H9 (cell line): ENCODE results near the gene MLPH. TPM values are rescaled to one million over a fixed set of nuclear protein-coding genes. Genes with fewer than 3 reads are reported as not detected.

Experiments used
- DNase-seq: peaks from one replicate; pipeline ENCODE4 v3.0.0-alpha.2; 2017
- H2AFZ ChIP-seq: one replicate; pipeline ENCODE4 v1.6.1; 2013; ENCODE audit warnings: mild to moderate bottlenecking, low read length, control low read depth, moderate library complexity
- H2AK5ac ChIP-seq: 2 replicates; pipeline ENCODE4 v1.6.1; 2013; ENCODE audit warnings: low read length, control low read depth, mixed read lengths; ENCODE audit not compliant: insufficient read length
- H2BK120ac ChIP-seq: one replicate; pipeline ENCODE4 v1.6.1; 2013; ENCODE audit warnings: low read depth, mild to moderate bottlenecking, low read length, control low read depth, inconsistent platforms; ENCODE audit not compliant: poor library complexity, severe bottlenecking
- H2BK12ac ChIP-seq: 2 replicates; pipeline ENCODE4 v1.6.1; 2013; ENCODE audit warnings: low read length, control low read depth, mixed read lengths, low read depth; ENCODE audit not compliant: insufficient read length
- H2BK15ac ChIP-seq: 2 replicates; pipeline ENCODE4 v1.6.1; 2013; ENCODE audit warnings: low read depth, low read length, control low read depth
- H2BK20ac ChIP-seq: one replicate; pipeline ENCODE4 v1.6.1; 2013; ENCODE audit warnings: low read depth, mild to moderate bottlenecking, low read length, control low read depth, inconsistent platforms; ENCODE audit not compliant: poor library complexity, severe bottlenecking
- H2BK5ac ChIP-seq: 2 replicates; pipeline ENCODE4 v1.6.1; 2013; ENCODE audit warnings: low read length, control low read depth, mixed read lengths; ENCODE audit not compliant: insufficient read length
- H3K14ac ChIP-seq: 2 replicates; pipeline ENCODE4 v1.6.1; 2013; ENCODE audit warnings: low read length, control low read depth; ENCODE audit not compliant: insufficient read depth
- H3K18ac ChIP-seq: 2 replicates; pipeline ENCODE4 v1.6.1; 2013; ENCODE audit warnings: low read depth, mild to moderate bottlenecking, mixed read lengths, low read length, control low read depth; ENCODE audit not compliant: insufficient read length
- H3K23ac ChIP-seq: 2 replicates; pipeline ENCODE4 v1.6.1; 2013; ENCODE audit warnings: low read length, control low read depth, mixed read lengths, low read depth; ENCODE audit not compliant: insufficient read length
- H3K23me2 ChIP-seq: 2 replicates; pipeline ENCODE4 v1.6.1; 2013; ENCODE audit warnings: low read depth, mild to moderate bottlenecking, mixed read lengths, low read length, control low read depth; ENCODE audit not compliant: insufficient read length, poor library complexity, severe bottlenecking
- H3K27ac ChIP-seq: 2 replicates; pipeline ENCODE4 v1.5.1; 2013; ENCODE audit warnings: low read length, control low read depth, mixed read lengths, low read depth; ENCODE audit not compliant: insufficient read length
- H3K27me3 ChIP-seq: 2 replicates; pipeline ENCODE4 v1.6.1; 2013; ENCODE audit warnings: low read length, control low read depth, inconsistent platforms; ENCODE audit not compliant: insufficient read depth
- H3K4ac ChIP-seq: 2 replicates; pipeline ENCODE4 v1.6.1; 2013; ENCODE audit warnings: low read depth, mild to moderate bottlenecking, control low read depth, inconsistent platforms, low read length, moderate library complexity
- H3K4me1 ChIP-seq: 2 replicates; pipeline ENCODE4 v1.6.1; 2013; ENCODE audit warnings: low read length, control low read depth, inconsistent platforms; ENCODE audit not compliant: insufficient read depth
- H3K4me2 ChIP-seq: 2 replicates; pipeline ENCODE4 v1.6.1; 2013; ENCODE audit warnings: low read length, control low read depth, mixed read lengths; ENCODE audit not compliant: insufficient read length, insufficient read depth
- H3K56ac ChIP-seq: 2 replicates; pipeline ENCODE4 v1.6.1; 2013; ENCODE audit warnings: low read depth, mild to moderate bottlenecking, mixed read lengths, low read length, control low read depth; ENCODE audit not compliant: insufficient read length
- H3K79me1 ChIP-seq: 2 replicates; pipeline ENCODE4 v1.6.1; 2013; ENCODE audit warnings: low read depth, mild to moderate bottlenecking, moderate library complexity, low read length, control low read depth, inconsistent platforms; ENCODE audit not compliant: insufficient read depth, poor library complexity, severe bottlenecking
- H3K79me2 ChIP-seq: 2 replicates; pipeline ENCODE4 v1.6.1; 2013; ENCODE audit warnings: low read length, control low read depth, inconsistent platforms; ENCODE audit not compliant: insufficient read depth
- H3K9ac ChIP-seq: 2 replicates; pipeline ENCODE4 v1.6.1; 2013; ENCODE audit warnings: low read length, control low read depth, mixed read lengths; ENCODE audit not compliant: insufficient read length; ENCODE audit errors: extremely low read depth
- H3K9me3 ChIP-seq: one replicate; pipeline ENCODE4 v1.6.1; 2013; ENCODE audit warnings: low read depth, low read length, inconsistent platforms; ENCODE audit not compliant: control insufficient read depth
- H3T11ph ChIP-seq: one replicate; pipeline ENCODE4 v1.6.1; 2013; ENCODE audit warnings: mild to moderate bottlenecking, low read length, control low read depth, inconsistent platforms
- H4K20me1 ChIP-seq: one replicate; pipeline ENCODE4 v1.6.1; 2013; ENCODE audit not compliant: control insufficient read depth, insufficient read length, insufficient read depth
- H4K5ac ChIP-seq: 2 replicates; pipeline ENCODE4 v1.6.1; 2013; ENCODE audit warnings: low read depth, mild to moderate bottlenecking, mixed read lengths, low read length, control low read depth; ENCODE audit not compliant: insufficient read length
- H4K8ac ChIP-seq: replicated peaks from 2 replicates; pipeline ENCODE4 v1.6.1; 2013; ENCODE audit warnings: low read length, control low read depth, mixed read lengths, low read depth; ENCODE audit not compliant: insufficient read length
- H4K91ac ChIP-seq: 2 replicates; pipeline ENCODE4 v1.6.1; 2013; ENCODE audit warnings: low read depth, mild to moderate bottlenecking, moderate library complexity, mixed read lengths, low read length, control low read depth; ENCODE audit not compliant: insufficient read length
- H3K27ac Mint-ChIP-seq, 3 experiments: 2 replicates in 2 of 3; 3 replicates in 1 of 3; pipeline ENCODE4 v1.8.0; 2020 to 2021; ENCODE audit warnings: mixed read lengths in 3 of 3, mild to moderate bottlenecking in 1 of 3, moderate library complexity in 1 of 3
- H3K27me3 Mint-ChIP-seq: 2 replicates; pipeline ENCODE4 v1.8.0; 2021; ENCODE audit warnings: low read depth, mild to moderate bottlenecking, moderate library complexity, mixed read lengths
- H3K36me3 Mint-ChIP-seq, 3 experiments: 2 replicates in 2 of 3; 3 replicates in 1 of 3; pipeline ENCODE4 v1.8.0; 2020 to 2021; ENCODE audit warnings: low read depth in 3 of 3, mixed read lengths in 3 of 3; ENCODE audit not compliant: insufficient read depth in 1 of 3
- H3K4me1 Mint-ChIP-seq, 2 experiments: 2 replicates each; pipeline ENCODE4 v1.8.0; 2020; ENCODE audit warnings: mixed read lengths in 2 of 2
- H3K4me3 Mint-ChIP-seq, 2 experiments: 2 replicates in 1 of 2; 3 replicates in 1 of 2; pipeline ENCODE4 v1.8.0; 2020 to 2021; ENCODE audit warnings: mild to moderate bottlenecking in 2 of 2, mixed read lengths in 2 of 2, moderate library complexity in 1 of 2
- H3K9me3 Mint-ChIP-seq, 2 experiments: 2 replicates in 1 of 2; 3 replicates in 1 of 2; pipeline ENCODE4 v1.8.0; 2020; ENCODE audit warnings: mild to moderate bottlenecking in 2 of 2, mixed read lengths in 2 of 2, moderate library complexity in 1 of 2
- CTCF ChIP-seq: fragments of 200-600 bp; sonication (generic); conservative IDR thresholded peaks from 3 replicates; pipeline ENCODE4 v1.8.0; 2021; ENCODE audit warnings: antibody characterized with exemption, mild to moderate bottlenecking
- WGBS: extraction: QIAGEN DNeasy Blood & Tissue Kit; methylation state at CpG from one replicate; pipeline ENCODE4 v1.1.7; 2013; ENCODE audit warnings: missing lambda C conversion rate, low lambda C conversion rate, mixed read lengths; ENCODE audit not compliant: insufficient read length; ENCODE audit errors: extremely low coverage; 5-methylcytosine and 5-hydroxymethylcytosine counted together
- total RNA-seq: library from RNA; stranded (reverse); gene quantifications from 2 replicates; pipeline ENCODE4 v1.2.1, GENCODE V29; 2021

The MLPH gene
- total RNA-seq, 1 experiment from 2014 or later = 3.4 TPM

GRCh38 chr2:237458519-237458918 lies 28.5 kb upstream of the MLPH start:
- H3K18ac ChIP-seq = no peak overlapping the region
- H3K9ac ChIP-seq = no peak overlapping the region
- H3K14ac ChIP-seq = no peak overlapping the region
- H4K5ac ChIP-seq = no peak overlapping the region
- H4K20me1 ChIP-seq = no peaks in the 10 kb centered on the region
- Mint-ChIP-seq H3K27ac (no peak overlapping the region), H3K9me3 (peaks cover 3 to 11% of the 10 kb centered on the region in 2 experiments; a peak in 4 of 5 replicates), H3K36me3 (no peaks in the 10 kb centered on the region), H3K4me3 (no peak overlapping the region), H3K4me1 (no peaks in the 10 kb centered on the region), H3K27me3 (peaks cover 36% of the 10 kb centered on the region)
- no CpG with 5 or more reads among the region's 1 CpG for WGBS
- H3K27ac ChIP-seq = no peak overlapping the region
- H3K4me1 ChIP-seq = no peaks in the 10 kb centered on the region
- DNase-seq = no peak
- H2AFZ ChIP-seq = no peak overlapping the region
- no peak for TF ChIP-seq CTCF
- H3K23ac ChIP-seq = no peak overlapping the region
- H2BK15ac ChIP-seq = no peak overlapping the region
- no peaks in the 10 kb centered on the region for H3K27me3 ChIP-seq
- H2BK120ac ChIP-seq = no peak overlapping the region
- H3T11ph ChIP-seq = no peak overlapping the region
- H3K79me1 ChIP-seq = no peaks in the 10 kb centered on the region
- H2BK5ac ChIP-seq = no peak overlapping the region
- no peaks in the 10 kb centered on the region for H3K79me2 ChIP-seq
- no peaks in the 10 kb centered on the region for H3K23me2 ChIP-seq
- no peak overlapping the region for H3K4ac ChIP-seq
- no peak overlapping the region for H3K4me2 ChIP-seq
- H2BK12ac ChIP-seq = no peak overlapping the region
- no peak overlapping the region for H4K91ac ChIP-seq
- H3K56ac ChIP-seq = no peak overlapping the region
- H4K8ac ChIP-seq = no peak overlapping the region
- H2AK5ac ChIP-seq = no peak overlapping the region
- no peaks in the 10 kb centered on the region for H3K9me3 ChIP-seq
- no peak overlapping the region for H2BK20ac ChIP-seq
